Measurements from ENCODE around the gene CDKN1B.
"Not testable (repeated sequence)": the region's sequence is repeated elsewhere in the genome, so short reads cannot be mapped to it uniquely, and the experiment has no call there.

The CDKN1B gene

DNA sequence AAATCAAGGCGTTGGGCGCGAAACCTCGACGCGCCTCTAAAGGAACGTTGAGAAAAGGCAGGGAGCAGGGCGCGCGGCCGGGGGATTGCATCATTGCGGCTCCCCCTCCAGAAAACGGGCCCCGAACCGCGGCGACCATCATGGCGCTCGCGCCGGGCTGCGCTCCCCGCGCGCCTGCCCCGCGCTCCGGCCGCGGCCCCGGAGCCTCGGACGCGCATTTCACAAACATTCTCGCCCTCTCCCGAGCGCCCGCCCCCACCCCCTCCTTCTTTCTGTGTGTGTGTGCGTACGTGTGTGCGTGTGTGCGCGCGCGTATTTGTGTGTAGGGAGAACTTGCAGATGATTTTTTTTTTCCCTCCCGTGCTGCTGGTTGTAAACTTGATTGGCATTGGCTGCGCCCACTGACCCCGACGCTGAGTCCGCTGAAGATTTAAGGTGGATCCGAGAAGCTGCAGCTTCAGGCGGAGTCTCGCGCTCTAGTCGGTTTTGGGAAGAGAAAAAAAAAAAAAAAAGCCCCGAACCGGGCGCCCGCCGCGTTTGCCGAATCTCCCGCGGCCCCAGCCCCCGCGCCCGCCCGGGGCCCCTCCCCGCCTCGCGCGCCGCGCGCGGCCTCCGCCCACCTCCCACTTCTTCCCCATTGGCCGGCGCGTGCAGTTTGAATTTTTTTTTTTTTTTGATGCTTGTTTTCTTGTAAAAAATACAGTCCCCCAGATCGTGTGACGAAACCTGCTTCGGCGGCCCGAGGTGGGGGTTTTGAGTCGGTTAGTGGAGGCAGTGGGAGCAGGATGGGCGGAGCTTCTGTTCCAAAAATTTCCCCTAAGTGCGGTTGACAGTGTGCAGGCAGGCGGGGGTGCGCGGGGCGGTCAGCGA, 8.2 kb downstream of the CDKN1B start:
- peak; percentile 96 to 97 for DNase-seq

DNA sequence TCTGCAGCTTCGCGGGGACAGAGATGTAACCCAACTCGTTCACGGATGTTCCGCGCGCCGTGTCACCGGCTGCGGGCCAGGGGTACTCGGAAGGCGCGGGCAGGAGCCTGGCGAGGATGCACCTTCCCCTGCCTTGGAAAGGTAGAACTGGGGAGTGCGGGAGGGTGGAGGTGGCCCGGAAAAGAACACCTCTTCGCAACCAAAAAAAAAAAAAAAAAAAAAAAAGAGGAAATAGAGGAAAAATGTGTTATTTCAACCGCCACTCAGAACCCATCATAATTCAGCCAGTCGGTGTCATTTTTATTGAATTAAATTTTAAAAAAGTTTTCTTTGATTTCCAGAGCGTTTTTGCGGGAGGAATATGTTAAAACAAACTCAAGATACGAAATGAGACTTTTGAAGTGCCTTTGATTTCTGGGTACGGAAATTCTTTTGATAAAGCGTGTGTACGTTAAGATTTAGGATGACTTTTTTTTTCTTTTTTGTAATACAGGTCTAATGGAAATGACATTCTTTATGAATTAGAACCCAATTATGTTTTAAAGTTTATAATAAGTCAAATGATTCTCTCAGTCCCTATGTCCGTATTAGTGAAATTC, 8.9 kb downstream of the CDKN1B start:
- DNase-seq: no peak

DNA sequence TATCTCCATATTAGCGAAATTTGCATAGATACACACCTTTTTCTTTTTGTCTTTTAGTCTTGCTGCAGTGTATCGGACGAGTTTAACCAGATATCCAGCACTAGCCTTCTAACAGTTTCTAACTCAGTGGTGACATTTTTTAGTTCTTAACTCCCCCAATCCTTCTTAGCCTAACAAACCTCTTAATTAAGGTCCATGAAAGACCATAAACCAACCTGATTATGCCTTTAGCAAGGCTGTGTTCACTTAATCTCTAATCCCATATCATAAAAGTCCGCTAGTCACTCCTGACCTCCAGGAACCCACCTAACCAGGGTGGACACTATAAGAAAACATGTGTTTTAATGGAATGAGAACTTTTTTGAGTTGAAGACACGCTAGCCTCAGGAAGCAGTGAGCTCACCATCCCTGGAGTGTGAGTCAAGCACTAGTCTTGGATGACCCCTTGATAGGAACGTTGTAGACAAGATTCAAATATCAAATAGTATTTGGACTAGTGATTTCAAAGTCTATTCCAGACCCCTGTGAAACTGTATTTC, 9.5 kb downstream of the CDKN1B start:
- no peak for DNase-seq

DNA sequence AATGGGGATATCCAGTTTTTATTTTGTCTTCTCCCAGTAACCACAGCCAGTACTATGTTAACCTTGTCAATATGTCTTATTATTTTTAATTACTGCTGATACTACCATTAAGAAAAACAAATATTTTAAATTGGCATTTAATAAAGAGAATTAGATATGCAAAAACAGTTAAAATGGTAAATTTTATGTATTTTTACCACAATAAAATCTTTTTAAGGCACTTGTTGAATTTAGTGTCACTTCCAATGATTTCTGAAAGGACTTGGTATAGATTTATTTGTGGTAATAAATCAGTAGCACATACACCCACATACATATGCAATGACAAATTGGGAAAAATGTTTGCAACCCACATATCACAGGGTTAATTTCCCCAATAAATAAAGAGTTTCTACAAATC, 14.0 kb downstream of the CDKN1B start:
- DNase-seq: no peak

DNA sequence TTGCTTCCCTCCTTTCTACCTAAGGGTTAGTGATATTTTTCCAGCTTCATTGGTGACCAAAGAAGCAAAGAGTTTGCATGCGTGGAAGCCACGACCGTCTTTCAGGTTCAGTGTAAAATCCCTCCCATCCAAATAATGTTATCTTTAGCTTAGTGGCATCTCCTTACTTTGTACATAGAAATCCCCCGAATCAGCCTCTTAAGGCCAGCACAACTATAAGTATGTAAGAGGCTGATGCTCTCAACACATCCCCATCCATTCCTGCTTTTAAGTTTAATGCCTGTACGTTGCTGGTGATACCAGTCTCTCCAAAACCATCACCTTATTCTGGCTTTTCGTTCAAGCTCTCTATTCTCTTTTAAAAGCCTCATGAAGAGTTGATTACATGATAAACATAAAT, 14.6 kb downstream of the CDKN1B start:
- DNase-seq: no peak

DNA sequence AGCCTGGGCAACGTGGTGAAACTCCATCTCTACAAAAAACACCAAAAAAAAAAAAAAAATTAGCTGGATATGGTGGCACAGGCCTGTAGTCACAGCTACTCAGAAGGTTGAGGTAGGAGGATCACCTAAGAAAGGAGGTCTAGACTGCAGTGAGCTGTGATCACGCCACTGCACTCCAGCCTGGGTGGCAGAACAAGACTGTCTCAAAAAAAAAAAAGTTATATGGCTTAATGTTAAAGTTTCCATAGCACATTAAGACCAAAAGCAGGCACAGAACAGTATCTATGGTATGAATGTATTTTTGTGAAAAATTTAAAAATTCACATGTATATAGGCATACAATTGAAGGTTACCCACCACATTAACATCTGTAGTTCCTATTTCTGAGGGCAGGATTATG, 15.9 kb downstream of the CDKN1B start:
- no peak for DNase-seq

DNA sequence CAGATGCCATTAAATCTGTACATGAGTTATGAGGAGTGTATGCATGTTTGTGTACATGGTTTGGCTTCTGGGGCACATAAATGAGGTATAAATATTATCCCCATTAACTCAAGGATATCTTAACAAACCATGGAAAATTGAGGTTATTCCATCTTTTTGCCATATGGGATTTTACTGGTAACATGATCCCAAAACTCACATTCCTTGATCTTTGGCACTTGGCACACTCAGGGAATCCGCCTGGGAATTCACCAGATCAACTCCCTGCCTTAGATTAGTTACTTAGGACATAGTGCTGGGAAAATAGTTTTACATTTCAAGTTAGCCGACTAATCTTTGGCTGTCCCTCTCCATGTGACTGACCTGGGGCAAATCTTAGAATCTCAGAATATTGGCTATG, 16.9 kb downstream of the CDKN1B start:
- DNase-seq: no peak

DNA sequence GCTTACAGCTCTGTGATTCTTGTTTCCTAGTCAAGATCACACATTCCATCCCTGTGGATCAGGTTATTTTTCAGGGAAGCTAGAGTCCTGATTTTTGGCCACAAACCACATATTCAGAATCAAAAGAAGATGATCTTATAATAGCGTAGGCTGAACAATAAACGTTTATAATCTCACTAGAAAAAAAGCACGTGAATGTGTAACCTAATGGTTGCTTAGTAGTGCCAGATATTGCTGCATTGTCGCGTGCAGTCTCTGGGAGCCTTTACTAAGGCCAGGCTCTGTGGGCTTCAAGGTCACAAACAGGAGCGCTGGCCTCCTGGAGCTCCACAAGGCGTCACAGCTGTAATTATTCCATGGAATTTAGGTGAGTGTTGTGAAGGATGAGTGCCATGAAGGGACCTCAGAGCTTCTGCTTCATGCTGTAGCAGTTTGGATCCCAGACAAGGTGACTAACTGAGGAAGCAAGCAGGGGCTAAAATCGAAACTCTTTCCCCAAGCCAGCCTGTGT, 17.4 kb downstream of the CDKN1B start:
- DNase-seq: no peak

DNA sequence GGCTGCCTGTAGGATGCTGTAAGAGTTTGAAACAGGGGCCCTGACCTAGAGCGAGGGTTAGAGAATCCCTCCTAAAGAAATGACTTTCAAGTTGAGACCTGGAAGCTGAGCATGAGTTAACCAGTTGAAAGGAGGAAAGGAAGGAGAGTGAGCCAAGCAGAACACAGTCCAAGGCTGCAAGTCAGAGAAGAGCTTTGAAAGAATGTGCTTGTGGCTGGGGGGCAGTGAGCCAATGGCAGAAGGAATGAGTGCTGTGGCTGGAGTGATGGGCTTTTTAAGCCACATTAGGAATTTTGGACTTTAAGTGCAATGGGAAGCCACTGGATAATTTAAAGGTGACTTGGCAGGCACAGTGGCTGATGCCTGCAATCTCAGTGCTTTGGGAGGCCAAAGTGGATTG, 18.1 kb downstream of the CDKN1B start:
- no peak for DNase-seq

DNA sequence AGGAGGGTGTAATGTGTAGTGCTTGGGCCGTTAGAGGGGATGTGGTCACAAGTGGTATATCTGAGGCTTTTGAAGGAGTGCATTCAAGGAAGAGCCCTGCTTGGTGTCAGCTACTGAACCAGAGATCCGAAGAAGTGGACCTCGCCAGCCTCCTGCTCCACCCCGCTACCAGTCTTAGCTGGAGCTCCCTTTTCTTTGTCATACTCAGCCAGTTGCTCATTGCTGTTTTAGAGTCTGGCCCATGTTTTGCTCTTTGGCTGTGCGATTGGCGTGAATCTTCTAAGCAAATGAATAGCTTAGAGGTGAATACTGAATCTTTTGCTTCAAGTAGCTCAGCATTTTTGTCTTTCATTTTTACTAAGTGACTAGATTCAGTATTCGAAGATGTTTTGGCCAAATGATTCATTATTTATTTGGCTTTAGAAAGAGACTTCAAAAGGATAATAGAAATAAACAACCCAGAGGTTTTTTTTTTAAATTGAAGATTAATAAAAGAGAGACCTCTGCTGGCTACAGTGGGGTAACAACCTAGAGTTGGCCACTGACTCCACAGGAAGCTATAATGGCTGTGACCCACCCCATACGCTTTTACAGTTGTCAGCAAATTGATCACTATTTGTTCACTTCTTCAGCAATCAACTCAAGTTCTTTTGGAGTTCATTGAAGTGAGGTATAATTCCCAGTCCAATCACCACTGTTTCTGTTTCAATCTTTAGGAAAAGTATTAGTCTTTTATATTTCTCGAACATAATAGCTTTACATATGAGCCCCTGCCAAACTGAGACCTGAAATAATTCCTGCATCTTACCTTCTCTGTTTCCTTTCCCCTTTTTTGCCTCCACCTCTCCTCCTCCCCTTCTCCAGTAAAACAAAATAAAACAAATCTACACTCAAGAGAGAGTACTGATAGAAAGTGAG, 19.9 kb downstream of the CDKN1B start:
- DNase-seq: peak; percentile 50 to 70

DNA sequence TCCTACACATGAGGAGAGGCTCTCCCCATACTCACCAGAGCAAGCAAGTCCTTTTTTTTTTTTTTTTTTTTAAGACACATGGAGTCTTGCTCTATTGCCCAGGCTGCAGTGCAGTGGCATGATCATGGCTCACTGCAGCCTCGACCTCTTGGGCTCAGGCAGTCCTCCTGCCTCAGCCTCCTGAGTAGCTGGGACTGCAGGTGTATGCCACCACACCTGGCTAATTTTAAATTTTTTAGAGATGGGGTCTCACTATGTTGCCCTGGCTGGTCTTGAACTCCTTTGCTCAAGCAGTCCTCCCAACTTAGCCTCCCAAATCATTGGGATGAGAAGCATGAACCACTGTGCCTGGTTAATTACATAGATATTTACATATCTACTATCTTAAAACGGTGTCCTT, 21.0 kb downstream of the CDKN1B start:
- DNase-seq: not testable (repeated sequence)

DNA sequence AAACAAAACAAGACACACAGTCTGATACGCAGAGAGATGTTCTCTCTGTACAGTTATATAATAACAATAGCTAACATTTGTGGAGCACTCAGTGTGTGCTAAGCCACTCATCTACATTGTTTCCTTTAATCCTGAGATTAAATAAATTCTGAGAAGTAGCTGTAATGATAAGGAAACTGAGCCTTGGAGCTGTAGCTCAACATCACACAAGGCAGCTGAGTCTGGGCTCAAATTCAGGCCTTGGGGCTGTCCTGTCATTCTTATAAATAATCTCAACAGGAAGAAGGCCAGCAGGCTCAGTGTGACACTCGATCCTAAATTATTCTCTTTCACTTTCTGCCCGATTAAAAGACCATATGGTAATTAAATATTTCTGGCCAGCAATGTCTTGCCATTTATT, 24.5 kb downstream of the CDKN1B start:
- no peak for DNase-seq

DNA sequence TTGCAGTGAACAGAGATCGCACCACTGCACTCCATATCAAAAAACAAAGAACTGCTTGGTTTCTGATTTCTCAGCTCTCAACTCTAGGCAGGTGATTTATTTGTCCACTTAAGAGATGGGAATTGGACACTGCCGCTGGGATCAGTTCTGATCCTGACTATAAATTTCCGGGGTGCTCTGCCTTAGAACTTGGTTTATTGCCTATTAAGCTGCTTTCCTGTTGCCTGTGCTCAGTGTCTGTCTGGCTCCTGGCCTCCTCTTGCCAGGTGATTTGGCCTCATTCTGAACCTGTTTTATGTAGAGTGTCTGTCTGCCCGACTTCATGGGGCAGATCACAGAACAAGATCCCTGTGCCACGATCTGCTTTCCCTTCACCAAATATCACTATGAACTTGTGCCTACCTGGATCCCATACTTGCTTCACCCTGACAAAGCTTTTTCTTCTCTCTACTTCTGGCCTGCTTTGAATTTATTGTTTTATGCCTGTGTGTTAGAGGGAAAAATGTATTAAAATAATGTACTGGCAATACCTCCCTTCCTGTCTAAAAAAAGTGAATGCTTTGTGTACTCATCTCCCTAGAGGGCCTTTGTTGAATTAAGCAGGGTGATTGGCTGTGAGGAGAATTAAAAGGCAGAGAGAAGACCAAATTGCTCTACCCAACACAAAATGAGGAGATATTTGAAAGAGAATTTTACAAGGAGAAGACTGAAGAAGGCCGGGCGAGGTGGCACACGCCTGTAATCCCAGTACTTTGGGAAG, 27.6 kb downstream of the CDKN1B start:
- no peak for DNase-seq

DNA sequence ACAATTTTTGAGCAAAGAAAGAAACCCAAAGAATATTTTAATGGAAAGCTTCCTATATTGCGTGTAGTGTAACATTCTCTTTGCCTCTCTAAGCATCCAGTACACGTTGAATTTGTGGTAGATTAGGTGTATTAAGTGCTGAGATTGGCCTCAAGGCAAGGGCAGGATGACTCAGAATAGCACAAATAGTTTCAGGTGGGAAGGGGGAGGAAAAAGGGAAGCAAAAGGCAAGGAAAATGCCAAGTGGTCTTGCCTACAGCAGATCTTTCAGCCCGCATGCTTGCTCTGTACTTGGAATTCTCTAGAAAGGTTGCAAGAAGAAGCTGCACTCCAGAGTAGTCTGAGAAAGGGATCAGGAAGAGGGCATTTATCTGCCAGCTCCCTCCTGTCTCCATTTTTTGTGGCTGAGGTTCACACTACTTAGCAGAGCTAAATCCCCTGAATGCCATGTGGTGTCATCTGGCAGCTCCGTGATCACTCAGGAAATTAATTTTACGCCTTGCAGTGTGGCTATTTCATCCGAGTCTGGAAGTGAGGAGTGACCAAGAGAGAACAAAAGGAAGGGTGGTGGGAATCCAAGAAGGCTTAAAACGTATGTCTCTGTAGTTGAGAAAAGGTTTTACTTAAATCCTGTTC, 28.5 kb downstream of the CDKN1B start:
- no peak for DNase-seq

DNA sequence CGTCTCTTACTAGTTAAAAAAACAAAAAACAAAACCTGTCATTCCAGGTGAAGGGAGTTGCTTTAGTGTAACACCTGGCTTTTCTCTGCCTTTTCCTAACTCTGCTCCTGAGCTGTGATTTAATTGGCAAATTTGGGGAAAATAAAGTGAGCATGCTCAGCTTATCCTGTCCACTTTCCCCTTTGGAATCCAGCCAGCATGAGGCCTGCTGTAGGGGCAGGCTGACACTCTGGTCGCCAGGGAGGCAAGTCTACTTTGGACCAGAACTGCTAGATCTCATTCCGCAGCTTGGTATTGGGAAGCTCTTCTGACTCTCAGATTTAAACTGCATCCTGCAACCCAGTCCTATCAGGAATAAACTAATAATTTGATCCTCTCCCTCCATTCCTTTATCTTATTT, 30.1 kb downstream of the CDKN1B start:
- DNase-seq: no peak

DNA sequence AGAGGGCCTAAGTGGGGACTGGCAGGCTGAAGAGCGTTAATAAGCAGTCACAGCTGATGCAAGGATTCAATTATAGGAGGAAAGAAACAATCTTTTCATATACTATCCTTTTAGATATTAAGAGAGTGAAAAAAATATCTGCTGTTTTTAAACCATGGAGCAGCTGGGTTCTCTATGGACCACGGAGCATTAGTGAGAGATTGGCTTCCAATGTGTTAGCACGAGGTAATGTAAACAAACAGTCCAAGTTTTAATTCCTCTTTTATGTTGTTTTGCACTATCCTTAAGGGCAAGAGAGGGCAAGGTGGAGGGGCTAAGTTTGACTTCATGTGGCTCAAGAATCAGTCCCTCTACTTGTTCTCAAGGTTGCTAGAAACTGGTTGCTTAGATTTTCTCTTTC, 30.9 kb downstream of the CDKN1B start:
- no peak for DNase-seq

DNA sequence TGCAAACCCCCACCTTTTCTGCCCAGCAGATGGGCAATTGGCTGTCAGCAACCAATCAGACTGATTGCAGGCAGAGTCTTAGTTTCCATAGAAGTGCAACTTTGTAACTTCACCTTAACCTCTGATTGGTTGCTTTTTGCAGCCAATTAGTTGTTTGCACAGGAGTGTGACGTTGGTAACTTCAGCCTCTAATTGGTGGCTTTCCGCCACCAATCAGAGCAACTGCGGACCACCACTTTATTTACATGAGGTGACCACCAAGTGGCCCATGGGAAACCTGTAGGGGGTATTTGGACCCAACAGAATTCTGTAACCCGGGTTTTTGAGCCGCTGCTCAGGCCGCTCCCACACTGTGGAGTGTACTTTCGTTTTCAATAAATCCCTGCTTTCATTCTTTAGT, 32.3 kb downstream of the CDKN1B start:
- DNase-seq: no peak

DNA sequence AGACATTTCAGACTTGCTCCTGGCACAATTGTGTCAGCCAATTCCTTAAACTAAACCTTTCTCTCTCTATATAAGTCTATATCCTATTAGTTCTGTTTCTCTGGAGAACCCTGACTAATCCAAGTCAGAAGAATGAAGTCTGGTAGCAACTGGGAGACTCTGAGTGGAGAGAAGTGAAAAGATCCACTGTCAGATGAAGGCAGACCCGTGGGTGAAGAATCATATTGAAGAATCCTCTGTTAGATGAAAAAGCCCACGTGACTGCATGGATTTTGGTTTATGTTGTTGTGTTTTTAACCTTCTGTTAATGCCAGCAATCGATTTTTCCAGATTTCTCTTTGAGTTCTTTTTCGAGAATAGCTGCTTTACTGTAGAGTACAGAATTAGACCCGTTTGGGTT, 38.8 kb downstream of the CDKN1B start:
- no peak for DNase-seq

DNA sequence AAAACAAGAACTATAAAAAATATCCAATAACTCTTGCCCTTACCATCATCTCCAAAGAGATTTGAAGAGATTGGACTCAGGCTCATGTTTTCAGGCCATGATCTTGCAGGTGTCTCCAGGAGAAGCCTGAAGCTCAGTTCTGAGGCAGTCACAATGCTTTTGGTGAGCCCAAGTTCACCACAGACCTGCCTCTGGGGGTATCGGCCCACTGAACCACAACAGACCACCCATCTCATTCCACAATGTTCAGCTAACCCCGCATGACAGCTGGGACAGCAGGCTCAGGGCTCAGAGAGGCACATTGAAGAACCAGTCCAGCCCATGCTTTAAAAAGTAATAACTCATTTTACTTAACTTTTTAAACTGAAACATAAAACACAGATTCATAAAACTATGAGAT, 40.0 kb downstream of the CDKN1B start:
- DNase-seq: no peak

DNA sequence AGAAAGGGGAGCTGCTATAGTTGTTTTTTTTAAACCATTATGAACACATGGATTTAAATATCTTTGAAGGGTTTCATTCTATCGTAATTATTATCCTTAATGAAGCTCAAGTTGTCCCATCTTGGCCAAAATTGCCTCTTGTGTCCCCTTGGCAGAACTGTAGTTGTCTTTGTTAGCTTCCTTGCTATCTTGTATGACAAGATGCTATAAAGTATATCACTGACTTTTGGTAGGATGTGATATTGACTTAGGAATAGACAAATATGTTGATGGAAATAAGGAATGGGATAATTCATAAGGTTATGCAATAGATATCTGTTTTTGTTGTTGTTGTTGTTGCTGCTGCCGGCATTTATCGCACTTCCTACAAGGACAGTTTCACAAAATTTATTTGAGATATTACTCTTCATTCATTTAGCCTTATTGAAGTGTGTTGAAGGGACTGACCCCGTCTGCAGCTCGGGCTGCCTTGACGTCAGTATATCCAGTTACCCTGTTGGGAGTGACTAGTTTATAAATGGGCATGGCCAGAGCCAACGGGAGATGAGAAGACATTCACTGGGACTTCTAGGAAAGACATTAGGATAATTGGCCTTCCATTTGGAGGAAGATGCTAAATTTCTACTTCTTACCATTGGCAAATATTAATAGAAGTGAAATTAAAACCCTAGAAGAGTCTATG, 42.2 kb downstream of the CDKN1B start:
- no peak for DNase-seq

DNA sequence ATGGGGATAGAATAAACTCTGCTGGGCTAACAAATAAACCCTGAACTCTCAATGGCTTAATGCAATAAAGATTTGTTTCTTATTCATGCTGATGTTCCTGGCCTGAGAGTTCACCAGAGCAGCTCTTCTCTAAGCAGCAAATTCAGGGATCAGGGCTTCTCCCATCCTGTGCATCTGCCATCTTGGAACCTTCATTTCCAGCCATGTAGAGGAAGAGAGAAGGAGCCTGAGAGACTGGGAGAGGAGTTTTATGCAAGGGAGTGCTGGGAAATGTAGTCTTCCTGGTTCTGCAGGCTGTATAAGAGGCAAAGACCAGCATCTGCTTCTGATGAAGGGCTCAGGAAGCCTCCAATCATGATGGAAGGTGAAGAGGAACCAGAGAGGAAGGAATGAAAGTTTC, 47.7 kb downstream of the CDKN1B start:
- DNase-seq: no peak
